Liver (tissue), 3 donors: ENCODE results near the gene PKD2.

Source experiments
- EGR1 ChIP-seq, 2 donors: IDR thresholded peaks; 2 replicates each; pipeline ENCODE4 v1.6.1; 2016 to 2018; ENCODE audit warnings: antibody characterized with exemption in 2 of 2, low read depth in 2 of 2
- JUND ChIP-seq, 2 donors: IDR thresholded peaks; 2 replicates each; pipeline ENCODE4 v1.6.1; 2016; ENCODE audit warnings: antibody characterized with exemption in 2 of 2
- RAD21 ChIP-seq, 2 donors: IDR thresholded peaks; 2 replicates each; pipeline ENCODE4 v1.6.1; 2016; ENCODE audit warnings: antibody characterized with exemption in 2 of 2, mild to moderate bottlenecking in 2 of 2
- REST ChIP-seq: IDR thresholded peaks from 2 replicates; pipeline ENCODE4 v1.6.1; 2016; ENCODE audit warnings: antibody characterized with exemption, mild to moderate bottlenecking
- SP1 ChIP-seq: IDR thresholded peaks from 2 replicates; pipeline ENCODE4 v1.6.1; 2018; ENCODE audit warnings: antibody characterized with exemption, mild to moderate bottlenecking
- TAF1 ChIP-seq: conservative IDR thresholded peaks from 2 replicates; pipeline ENCODE4 v1.6.1; 2016; ENCODE audit warnings: antibody characterized with exemption, mild to moderate bottlenecking
- TF ChIP-seq, protein P1 (sequence below): fragments of 150-350 bp; IDR thresholded peaks from 2 replicates; pipeline ENCODE4 v1.5.1; 2017; ENCODE audit warnings: improper control_type of control experiment, low read depth, low read length; ENCODE audit not compliant: missing input control
- TF ChIP-seq, protein P2 (sequence below): IDR thresholded peaks from 2 replicates; pipeline ENCODE4 v1.6.1; 2016; ENCODE audit warnings: antibody characterized with exemption
- donor health status: healthy.
- donor health status: healthy.

DNA sequence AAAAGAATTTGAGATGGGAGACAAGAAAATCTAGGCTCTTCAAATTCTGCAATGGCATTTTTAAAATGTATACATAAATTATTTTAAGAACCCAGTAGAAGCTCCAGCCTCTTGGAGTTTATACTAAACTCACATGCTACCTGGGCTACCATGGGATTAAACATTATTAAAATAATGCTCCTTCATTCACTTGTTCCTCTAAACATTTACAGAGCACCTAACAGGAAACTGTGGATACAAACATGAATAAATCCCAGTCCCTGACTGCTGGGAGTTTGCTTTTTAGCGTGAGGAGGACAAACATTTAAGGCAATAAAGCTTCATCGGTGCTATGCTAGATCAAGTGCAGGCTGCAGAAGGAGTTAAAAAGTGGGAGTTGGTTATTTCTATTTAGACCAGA is 37.3 kb upstream of the PKD2 start:
- TF ChIP-seq, protein P1, sequence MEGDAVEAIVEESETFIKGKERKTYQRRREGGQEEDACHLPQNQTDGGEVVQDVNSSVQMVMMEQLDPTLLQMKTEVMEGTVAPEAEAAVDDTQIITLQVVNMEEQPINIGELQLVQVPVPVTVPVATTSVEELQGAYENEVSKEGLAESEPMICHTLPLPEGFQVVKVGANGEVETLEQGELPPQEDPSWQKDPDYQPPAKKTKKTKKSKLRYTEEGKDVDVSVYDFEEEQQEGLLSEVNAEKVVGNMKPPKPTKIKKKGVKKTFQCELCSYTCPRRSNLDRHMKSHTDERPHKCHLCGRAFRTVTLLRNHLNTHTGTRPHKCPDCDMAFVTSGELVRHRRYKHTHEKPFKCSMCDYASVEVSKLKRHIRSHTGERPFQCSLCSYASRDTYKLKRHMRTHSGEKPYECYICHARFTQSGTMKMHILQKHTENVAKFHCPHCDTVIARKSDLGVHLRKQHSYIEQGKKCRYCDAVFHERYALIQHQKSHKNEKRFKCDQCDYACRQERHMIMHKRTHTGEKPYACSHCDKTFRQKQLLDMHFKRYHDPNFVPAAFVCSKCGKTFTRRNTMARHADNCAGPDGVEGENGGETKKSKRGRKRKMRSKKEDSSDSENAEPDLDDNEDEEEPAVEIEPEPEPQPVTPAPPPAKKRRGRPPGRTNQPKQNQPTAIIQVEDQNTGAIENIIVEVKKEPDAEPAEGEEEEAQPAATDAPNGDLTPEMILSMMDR = no peak
- no peak for TF ChIP-seq SP1
- no peak for TF ChIP-seq RAD21 (IDR thresholded peaks at IDR 0.05)
- no peak for TF ChIP-seq REST
- TF ChIP-seq, protein P2, sequence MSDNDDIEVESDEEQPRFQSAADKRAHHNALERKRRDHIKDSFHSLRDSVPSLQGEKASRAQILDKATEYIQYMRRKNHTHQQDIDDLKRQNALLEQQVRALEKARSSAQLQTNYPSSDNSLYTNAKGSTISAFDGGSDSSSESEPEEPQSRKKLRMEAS = no peak
- no peak for TF ChIP-seq EGR1 (IDR thresholded peaks at IDR 0.05; ENCODE audit: low read depth in 2 of 2)
- no peak for TF ChIP-seq JUND (IDR thresholded peaks at IDR 0.05)
- TF ChIP-seq TAF1 = no peak
